Subcutaneous abdominal adipose tissue (tissue), 5 donors: ENCODE results near the gene APP.

Experiments
- H3K27ac ChIP-seq: one replicate; pipeline ENCODE4 v1.7.0; 2013; ENCODE audit warnings: low read depth, mild to moderate bottlenecking, inconsistent platforms, low read length, moderate library complexity
- H3K27me3 ChIP-seq, 5 donors: one replicate each; pipeline ENCODE4 v1.7.0; 2013; ENCODE audit warnings: low read length in 5 of 5, inconsistent platforms in 1 of 5; ENCODE audit not compliant: control insufficient read depth in 5 of 5, insufficient read depth in 4 of 5
- H3K36me3 ChIP-seq, 5 donors: one replicate each; pipeline ENCODE4 v1.7.0; 2013; ENCODE audit warnings: low read length in 5 of 5; ENCODE audit not compliant: control insufficient read depth in 5 of 5, insufficient read depth in 5 of 5
- H3K4me1 ChIP-seq, 5 donors: one replicate each; pipeline ENCODE4 v1.7.0; 2013; ENCODE audit warnings: low read length in 5 of 5, mild to moderate bottlenecking in 3 of 5, moderate library complexity in 1 of 5; ENCODE audit not compliant: control insufficient read depth in 5 of 5, insufficient read depth in 5 of 5
- H3K4me3 ChIP-seq, 5 donors: one replicate each; pipeline ENCODE4 v1.7.0; 2013; ENCODE audit warnings: low read length in 5 of 5, low read depth in 1 of 5
- H3K9ac ChIP-seq, 5 donors: one replicate each; pipeline ENCODE4 v1.7.0; 2013; ENCODE audit warnings: low read length in 5 of 5, mild to moderate bottlenecking in 4 of 5, moderate library complexity in 3 of 5
- H3K9me3 ChIP-seq, 5 donors: one replicate each; pipeline ENCODE4 v1.7.0; 2013; ENCODE audit warnings: low read length in 5 of 5; ENCODE audit not compliant: control insufficient read depth in 5 of 5
- donor health status: healthy.
- donor health status: healthy.
- donor health status: healthy.
- donor health status: healthy.
- donor health status: healthy.

APP gene

DNA sequence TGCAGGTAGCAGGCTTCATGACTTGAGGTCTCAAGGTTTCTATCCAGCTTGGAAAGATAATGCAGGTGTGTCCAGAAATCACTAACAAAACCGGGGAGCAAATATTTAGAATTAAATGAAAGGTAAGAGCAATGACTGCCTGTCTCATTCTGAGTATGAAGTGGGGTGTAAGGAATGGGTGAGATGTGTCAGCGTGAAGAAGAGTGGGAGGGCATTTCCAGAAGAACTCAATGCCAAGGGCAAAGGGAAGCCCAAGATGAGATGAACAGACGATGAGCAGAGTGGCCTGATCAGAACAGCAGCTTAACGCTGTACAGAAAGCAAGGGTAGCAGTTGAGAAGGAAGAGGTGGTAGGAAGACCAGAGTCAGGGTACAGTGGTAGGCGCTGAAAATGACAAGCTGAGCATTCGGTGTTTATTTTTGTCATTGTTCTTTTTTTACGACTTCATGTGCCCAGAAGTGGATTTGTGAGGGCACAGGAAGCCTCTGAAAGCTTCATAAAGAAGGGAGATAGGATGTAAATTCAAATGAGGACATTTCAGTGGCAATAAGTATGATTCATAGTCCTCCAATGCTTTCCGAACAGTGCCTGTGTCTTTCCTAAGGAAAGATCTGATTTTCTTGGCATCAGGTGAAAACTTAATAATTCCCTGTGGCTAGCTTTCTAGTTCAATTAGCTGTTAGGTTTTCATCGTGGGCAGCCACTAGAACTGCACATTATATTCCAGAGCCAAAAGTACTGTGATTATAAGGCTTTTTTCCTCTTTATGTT is 190.5 kb downstream of the APP start:
- peaks cover under 1 to 20% (median 14%) of the 10 kb centered on the region in 5 donors for H3K36me3 ChIP-seq
- no peaks in the 10 kb centered on the region for H3K27me3 ChIP-seq
- no peak overlapping the region for H3K9ac ChIP-seq
- H3K27ac ChIP-seq: no peak overlapping the region
- no peaks in the 10 kb centered on the region for H3K9me3 ChIP-seq
- no peak overlapping the region for H3K4me3 ChIP-seq
- peaks cover 0 to 9% (median 0%) of the 10 kb centered on the region in 5 donors for H3K4me1 ChIP-seq

DNA sequence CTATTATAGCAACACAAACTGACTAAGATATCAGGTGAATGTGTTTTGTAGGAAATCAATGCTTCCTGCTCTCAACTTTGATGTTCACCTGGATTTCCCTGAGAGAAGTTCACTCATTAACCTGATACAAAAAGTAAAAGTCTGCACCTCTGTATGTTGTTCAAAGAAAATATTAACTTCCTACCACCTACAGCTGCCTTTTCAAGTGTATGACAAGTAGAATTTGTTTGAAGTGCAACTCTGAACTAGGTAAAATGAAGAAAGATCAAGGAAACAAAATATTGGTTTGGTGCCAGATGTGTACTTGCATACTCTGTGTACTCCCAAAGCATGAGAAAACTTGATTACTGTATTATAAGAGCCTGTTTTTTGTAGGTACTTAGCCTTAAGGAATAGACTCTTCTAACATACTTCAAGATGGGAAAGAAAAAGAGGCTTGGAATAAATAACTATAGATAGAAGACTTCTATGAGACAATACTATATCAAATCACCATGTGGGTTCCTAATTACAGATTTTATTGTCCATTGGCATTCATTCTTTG is 193.4 kb downstream of the APP start:
- H3K27me3 ChIP-seq: no peaks in the 10 kb centered on the region
- peaks cover 0 to 5% (median 0%) of the 10 kb centered on the region in 5 donors for H3K4me1 ChIP-seq
- H3K36me3 ChIP-seq: peaks cover 7 to 33% (median 23%) of the 10 kb centered on the region in 5 donors
- no peaks in the 10 kb centered on the region for H3K9me3 ChIP-seq
- H3K9ac ChIP-seq: no peak overlapping the region
- no peak overlapping the region for H3K4me3 ChIP-seq
- no peak overlapping the region for H3K27ac ChIP-seq

DNA sequence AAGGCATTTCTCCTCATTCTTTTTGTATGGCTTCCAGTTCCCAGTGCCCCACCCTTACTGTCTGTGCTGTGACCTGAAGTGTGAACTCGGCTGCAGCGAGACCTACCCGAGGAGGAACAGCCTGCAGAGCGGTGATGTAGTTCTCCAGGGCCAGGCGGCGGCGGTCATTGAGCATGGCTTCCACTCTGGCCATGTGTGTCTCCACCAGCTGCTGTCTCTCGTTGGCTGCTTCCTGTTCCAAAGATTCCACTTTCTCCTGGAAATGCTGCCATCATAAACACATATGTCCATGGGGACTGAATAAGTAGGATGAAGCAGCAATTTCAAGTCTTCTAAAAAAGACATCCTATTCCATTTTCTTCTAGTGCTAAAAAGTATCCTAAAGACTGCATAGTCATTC is 195.6 kb downstream of the APP start:
- H3K9ac ChIP-seq: no peak overlapping the region
- no peaks in the 10 kb centered on the region for H3K27me3 ChIP-seq
- peaks cover 8 to 30% (median 22%) of the 10 kb centered on the region in 5 donors for H3K36me3 ChIP-seq
- no peak overlapping the region for H3K27ac ChIP-seq
- H3K9me3 ChIP-seq: no peaks in the 10 kb centered on the region
- H3K4me3 ChIP-seq: no peak overlapping the region
- H3K4me1 ChIP-seq: peaks cover 0 to 4% (median 0%) of the 10 kb centered on the region in 5 donors

DNA sequence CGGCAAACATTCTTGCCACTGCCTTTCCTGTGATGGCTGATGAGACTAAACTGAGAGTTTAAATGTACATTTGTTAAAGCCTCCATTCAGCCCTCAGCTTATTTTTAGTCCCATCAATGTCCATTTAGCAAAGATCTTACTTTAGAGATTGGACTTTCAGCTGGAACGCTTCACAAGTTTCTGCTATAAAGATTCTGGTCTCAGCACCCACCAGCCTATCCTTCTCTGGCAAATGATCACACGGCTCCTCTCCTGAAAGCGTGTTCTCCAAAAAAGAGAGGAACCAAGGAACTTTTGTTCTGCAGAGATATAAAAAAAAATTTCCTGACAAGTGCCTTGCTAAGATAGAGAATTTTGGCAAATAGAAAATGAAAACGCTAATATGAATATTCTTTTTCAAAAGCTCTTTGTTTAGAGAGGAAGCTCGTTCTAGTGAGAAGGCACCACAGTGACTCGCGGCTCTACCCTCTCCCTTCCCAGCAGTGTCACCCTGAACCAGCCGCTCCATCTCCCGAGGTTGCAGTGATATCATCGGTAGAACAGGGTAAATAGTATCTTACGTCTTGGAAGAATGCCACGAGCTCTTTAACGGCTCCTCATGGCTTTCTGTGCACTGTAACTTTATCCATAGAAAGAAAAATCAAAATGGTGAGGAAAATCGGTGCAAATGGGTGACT is 200.2 kb downstream of the APP start:
- Histone ChIP-seq H3K27ac (no peak overlapping the region), H3K36me3 (peaks cover 8 to 21% (median 16%) of the 10 kb centered on the region in 5 donors), H3K9me3 (no peaks in the 10 kb centered on the region), H3K4me1 (peaks cover 0 to 17% (median 2%) of the 10 kb centered on the region in 5 donors), H3K4me3 (peak overlapping the region in 2 of 5 donors; percentile 18 to 29), H3K27me3 (no peaks in the 10 kb centered on the region), H3K9ac (peak overlapping the region in 1 of 5 donors; percentile 12)

DNA sequence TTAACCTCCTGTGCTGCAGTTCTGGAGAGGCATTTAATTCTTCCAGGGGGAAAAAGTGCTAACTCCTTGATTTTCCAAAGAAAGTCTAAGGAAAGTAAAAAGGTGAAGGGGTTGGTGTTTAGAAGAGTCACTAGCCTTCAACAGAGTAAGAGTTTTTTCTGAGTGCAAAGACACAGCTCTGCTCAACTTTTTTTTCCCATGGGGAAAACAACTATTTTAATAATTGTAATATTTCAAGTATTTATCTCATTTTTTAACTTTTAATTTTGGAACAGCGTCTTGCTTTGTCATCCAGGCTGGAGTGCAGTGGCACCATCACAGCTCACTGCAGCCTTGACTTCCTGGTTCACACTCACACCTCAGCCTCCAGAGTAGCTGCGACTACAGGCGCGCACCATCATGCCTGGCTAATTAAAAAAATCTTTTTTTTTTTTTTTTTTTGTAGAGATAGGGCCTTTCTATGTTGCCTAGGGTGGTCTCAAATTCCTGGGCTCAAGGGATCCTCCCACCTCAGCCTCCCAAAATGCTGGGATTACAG is 202.6 kb downstream of the APP start:
- peak overlapping the region; percentile 46 for H3K27ac ChIP-seq

DNA sequence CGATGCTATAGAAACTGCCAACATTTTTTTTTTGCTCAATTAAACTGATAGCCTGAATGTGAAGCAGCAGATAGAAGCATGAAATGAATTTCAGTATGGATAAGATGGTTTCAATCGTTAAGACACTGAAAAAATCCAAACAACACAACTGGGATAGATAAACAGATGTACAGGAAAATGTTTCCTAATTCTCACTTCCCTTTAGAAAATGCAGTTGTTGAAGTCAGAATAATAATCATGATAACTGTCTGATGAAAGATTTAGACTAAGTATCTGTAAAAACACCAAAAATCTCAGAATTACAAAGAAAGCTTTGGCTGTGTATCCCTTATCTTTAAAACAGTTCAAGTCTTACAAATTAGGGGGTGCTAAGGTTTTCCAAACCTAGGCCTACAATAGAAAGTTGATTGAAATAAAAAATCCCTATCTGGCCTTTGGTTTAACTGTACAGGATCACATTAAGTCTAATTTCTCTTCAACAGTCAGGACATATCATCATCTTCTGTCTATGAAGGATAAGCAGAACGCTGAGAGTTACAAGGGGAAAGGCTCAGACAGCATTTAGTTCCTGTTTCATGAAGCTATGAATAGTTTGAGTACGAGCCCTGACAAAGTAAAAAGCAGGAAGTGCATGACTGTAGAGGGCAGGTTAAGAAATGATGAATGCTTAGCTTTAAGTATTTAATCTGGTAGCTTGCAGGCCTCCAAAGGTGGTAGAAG is 203.2 kb downstream of the APP start:
- Histone ChIP-seq H3K4me3 (no peak overlapping the region), H3K27me3 (no peaks in the 10 kb centered on the region), H3K4me1 (peaks cover 0 to 25% (median 5%) of the 10 kb centered on the region in 5 donors), H3K9me3 (no peaks in the 10 kb centered on the region), H3K36me3 (peaks cover 0 to 4% (median 0%) of the 10 kb centered on the region in 5 donors), H3K9ac (no peak overlapping the region), H3K27ac (peak overlapping the region; percentile 46)

More for the DNA sequence above, 202.6 kb downstream of the APP start:
- Histone ChIP-seq H3K27me3 (no peaks in the 10 kb centered on the region), H3K36me3 (peaks cover 0 to 4% (median 0%) of the 10 kb centered on the region in 5 donors), H3K9ac (no peak overlapping the region), H3K4me1 (peaks cover 0 to 25% (median 5%) of the 10 kb centered on the region in 5 donors), H3K4me3 (no peak overlapping the region), H3K9me3 (no peaks in the 10 kb centered on the region)

DNA sequence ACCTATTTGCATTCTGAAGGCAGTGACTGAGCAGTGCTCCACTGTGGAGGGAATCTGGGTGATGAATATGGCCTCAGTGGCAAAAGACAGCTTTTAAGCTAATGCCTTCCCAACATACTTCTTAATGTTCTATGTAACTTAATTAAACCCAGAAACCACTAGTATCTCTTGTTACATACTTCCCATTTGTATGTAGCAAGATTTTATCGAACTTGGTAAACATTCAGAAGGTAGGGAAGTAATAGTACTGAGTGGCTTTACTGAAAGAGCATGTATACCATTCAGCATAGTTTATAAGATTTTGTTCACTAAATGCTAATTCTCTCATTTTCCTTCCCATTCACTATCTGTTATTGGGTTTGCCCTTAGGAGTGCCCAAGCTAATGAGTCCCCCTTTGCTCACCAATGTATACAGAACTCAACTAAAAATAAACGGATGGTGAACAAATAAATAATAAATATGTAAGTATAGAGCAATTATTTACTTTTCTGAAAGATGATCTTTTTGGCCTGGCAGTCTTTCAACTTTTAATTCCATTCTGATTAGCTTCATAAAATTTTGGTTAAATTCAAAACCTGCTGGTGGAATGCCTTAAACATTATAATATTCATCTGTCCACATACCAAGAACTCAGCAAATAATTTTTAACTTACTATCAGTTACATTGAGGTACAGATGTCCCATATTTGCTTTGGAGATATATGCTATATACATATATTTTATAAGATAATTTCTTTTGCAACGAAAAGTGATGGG is 204.4 kb downstream of the APP start:
- Histone ChIP-seq H3K9me3 (no peaks in the 10 kb centered on the region), H3K27me3 (no peaks in the 10 kb centered on the region), H3K4me3 (no peak overlapping the region), H3K4me1 (peaks cover 0 to 25% (median 5%) of the 10 kb centered on the region in 5 donors), H3K27ac (no peak overlapping the region), H3K36me3 (peaks cover 0 to 2% (median 0%) of the 10 kb centered on the region in 5 donors), H3K9ac (no peak overlapping the region)

DNA sequence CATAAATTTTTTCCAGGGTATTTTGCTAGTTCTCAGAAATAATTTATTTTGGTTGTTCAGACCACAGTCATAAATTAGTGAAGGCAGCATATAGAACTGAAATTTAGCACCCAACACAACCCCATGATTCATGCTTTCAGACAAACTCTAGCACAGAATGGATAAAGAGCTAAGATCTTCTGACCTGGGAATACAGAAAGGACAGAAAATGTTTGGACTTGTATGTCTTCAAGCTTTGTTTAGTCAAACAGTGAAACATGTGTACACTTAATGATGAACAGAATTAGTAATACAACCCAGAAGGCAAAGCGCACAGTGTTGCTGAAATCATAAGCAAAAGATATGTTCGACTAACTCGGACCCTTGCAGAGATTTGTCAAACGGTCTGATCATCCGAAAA is 205.6 kb downstream of the APP start:
- no peak overlapping the region for H3K9ac ChIP-seq
- H3K4me3 ChIP-seq: no peak overlapping the region
- H3K27ac ChIP-seq: no peak overlapping the region
- H3K4me1 ChIP-seq: peaks cover 0 to 21% (median 5%) of the 10 kb centered on the region in 5 donors
- no peaks in the 10 kb centered on the region for H3K9me3 ChIP-seq
- no peaks in the 10 kb centered on the region for H3K27me3 ChIP-seq
- no peaks in the 10 kb centered on the region for H3K36me3 ChIP-seq

DNA sequence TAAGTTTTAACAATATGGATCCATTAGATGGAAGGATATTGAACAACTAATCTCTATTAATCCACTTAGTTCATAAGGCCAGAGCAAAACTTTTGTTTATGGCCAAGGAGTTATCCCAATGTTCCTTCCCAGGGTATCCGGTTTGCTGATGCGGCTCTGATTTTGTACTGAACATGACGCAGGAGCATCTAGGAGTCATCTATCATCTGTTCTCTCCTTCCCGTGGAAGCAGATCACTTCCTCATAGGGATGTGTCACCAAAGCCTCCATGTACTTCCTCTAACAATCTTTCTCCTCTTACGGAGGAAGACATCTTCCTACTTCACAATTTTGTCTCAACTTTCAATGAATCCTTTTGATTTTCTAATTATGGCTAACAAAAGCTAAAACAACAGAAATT is 206.6 kb downstream of the APP start:
- Histone ChIP-seq H3K9me3 (no peaks in the 10 kb centered on the region), H3K4me3 (no peak overlapping the region), H3K4me1 (peaks cover 0 to 21% (median 5%) of the 10 kb centered on the region in 5 donors), H3K27me3 (no peaks in the 10 kb centered on the region), H3K27ac (peak overlapping the region; percentile 51), H3K36me3 (no peaks in the 10 kb centered on the region), H3K9ac (no peak overlapping the region)
